Activated naive CD4-positive, alpha-beta T cell treated with anti-CD3 and anti-CD28 coated beads for 36 hours (primary cell): ENCODE results near the gene NOA1. TPM values are rescaled to one million over a fixed set of nuclear protein-coding genes. Genes with fewer than 3 reads are reported as not detected.

Experiments
- total RNA-seq, 2 experiments: library from RNA; stranded (reverse); gene quantifications; one replicate each; pipeline ENCODE4 v1.2.3, GENCODE V29; 2021

Gene NOA1
- total RNA-seq, 2 experiments from 2014 or later: 25.4 to 26.0 TPM

Other genes starting within 250 kb of the NOA1 start
- gene SPINK2, start 155.9 kb downstream of the NOA1 start, total RNA-seq: 1 to 10 TPM in 1 of 2 experiments, under 1 TPM in 1; 0.83 to 1.4 TPM
- 10 to 100 TPM; 35.6 to 36.8 TPM for gene REST, start 69.7 kb downstream of the NOA1 start, total RNA-seq
- 100 to 1,000 TPM in 1 of 2 experiments, 10 to 100 TPM in 1; 95.8 to 104 TPM for gene POLR2B, start 1.3 kb upstream of the NOA1 start, total RNA-seq
- gene IGFBP7, start 132.8 kb upstream of the NOA1 start, total RNA-seq: under 1 TPM in 1 of 2 experiments, not detected in 1; 0.17 TPM